ENCODE measurements around the gene ADCK1.
"Not testable (repeated sequence)": the region's sequence is repeated elsewhere in the genome, so short reads cannot be mapped to it uniquely, and the experiment has no call there.

The ADCK1 gene

GRCh38 chr14:77812028-77812427, 12.1 kb downstream of the ADCK1 start:
- DNase-seq: no peak

- not testable (repeated sequence) for DNase-seq
Observed at GRCh38 chr14:77812682-77813081, 12.8 kb downstream of the ADCK1 start.

GRCh38 chr14:77822307-77822706, 22.4 kb downstream of the ADCK1 start:
- no peak for DNase-seq

- DNase-seq: no peak
Observed at GRCh38 chr14:77822741-77823140, 22.8 kb downstream of the ADCK1 start.

GRCh38 chr14:77823378-77823777, 23.5 kb downstream of the ADCK1 start:
- DNase-seq: no peak

- DNase-seq: no peak
Observed at GRCh38 chr14:77825895-77826519, 26.1 kb downstream of the ADCK1 start.

GRCh38 chr14:77830692-77831091, 30.8 kb downstream of the ADCK1 start:
- DNase-seq: no peak

GRCh38 chr14:77832297-77832696, 32.4 kb downstream of the ADCK1 start:
- DNase-seq: no peak

- DNase-seq: no peak
Observed at GRCh38 chr14:77837926-77838325, 38.0 kb downstream of the ADCK1 start.

GRCh38 chr14:77838831-77839511, 39.1 kb downstream of the ADCK1 start:
- no peak for DNase-seq

- no peak for DNase-seq
Observed at GRCh38 chr14:77843195-77843594, 43.3 kb downstream of the ADCK1 start.

- no peak for DNase-seq
Observed at GRCh38 chr14:77843651-77844050, 43.7 kb downstream of the ADCK1 start.

- DNase-seq: no peak
Observed at GRCh38 chr14:77844802-77845201, 44.9 kb downstream of the ADCK1 start.

GRCh38 chr14:77848031-77848430, 48.1 kb downstream of the ADCK1 start:
- DNase-seq: no peak

- DNase-seq: no peak
Observed at GRCh38 chr14:77849711-77850110, 49.8 kb downstream of the ADCK1 start.

GRCh38 chr14:77853919-77854318, 54.0 kb downstream of the ADCK1 start:
- no peak for DNase-seq

GRCh38 chr14:77856941-77857340, 57.0 kb downstream of the ADCK1 start:
- DNase-seq: no peak

GRCh38 chr14:77859934-77860570, 60.1 kb downstream of the ADCK1 start:
- DNase-seq: no peak

GRCh38 chr14:77861201-77861600, 61.3 kb downstream of the ADCK1 start:
- no peak for DNase-seq

GRCh38 chr14:77862154-77862786, 62.4 kb downstream of the ADCK1 start:
- DNase-seq: no peak

- no peak for DNase-seq
Observed at GRCh38 chr14:77864085-77864484, 64.2 kb downstream of the ADCK1 start.

GRCh38 chr14:77864580-77864979, 64.7 kb downstream of the ADCK1 start:
- no peak for DNase-seq

- DNase-seq: no peak
Observed at GRCh38 chr14:77865455-77865854, 65.5 kb downstream of the ADCK1 start.

- no peak for DNase-seq
Observed at GRCh38 chr14:77866932-77867331, 67.0 kb downstream of the ADCK1 start.
